ENCODE results near the gene RPL11.

DNA sequence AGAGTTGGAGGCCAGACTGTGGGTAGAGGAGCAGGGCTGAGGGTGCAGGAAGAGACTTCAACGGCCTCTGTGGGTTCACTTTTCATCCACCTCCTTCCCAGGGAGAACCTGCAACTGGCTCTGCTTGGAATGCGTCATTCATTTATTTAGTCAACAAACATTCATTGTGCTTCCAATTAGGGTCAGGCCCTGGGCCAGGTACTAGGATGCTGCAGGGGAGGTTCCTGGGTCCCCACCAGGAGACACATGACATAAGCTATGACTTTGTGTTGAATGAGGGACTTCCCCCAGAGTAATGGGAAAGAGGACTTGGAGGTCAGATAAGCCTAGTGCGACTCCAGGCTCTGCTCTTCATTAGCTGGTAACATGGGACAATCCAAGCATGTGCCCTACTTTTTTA lies 46.3 kb upstream of the RPL11 start:
- TF ChIP-seq, protein P1, sequence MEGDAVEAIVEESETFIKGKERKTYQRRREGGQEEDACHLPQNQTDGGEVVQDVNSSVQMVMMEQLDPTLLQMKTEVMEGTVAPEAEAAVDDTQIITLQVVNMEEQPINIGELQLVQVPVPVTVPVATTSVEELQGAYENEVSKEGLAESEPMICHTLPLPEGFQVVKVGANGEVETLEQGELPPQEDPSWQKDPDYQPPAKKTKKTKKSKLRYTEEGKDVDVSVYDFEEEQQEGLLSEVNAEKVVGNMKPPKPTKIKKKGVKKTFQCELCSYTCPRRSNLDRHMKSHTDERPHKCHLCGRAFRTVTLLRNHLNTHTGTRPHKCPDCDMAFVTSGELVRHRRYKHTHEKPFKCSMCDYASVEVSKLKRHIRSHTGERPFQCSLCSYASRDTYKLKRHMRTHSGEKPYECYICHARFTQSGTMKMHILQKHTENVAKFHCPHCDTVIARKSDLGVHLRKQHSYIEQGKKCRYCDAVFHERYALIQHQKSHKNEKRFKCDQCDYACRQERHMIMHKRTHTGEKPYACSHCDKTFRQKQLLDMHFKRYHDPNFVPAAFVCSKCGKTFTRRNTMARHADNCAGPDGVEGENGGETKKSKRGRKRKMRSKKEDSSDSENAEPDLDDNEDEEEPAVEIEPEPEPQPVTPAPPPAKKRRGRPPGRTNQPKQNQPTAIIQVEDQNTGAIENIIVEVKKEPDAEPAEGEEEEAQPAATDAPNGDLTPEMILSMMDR (IDR thresholded peaks at IDR 0.05), result no peak
- TF ChIP-seq, protein P2, sequence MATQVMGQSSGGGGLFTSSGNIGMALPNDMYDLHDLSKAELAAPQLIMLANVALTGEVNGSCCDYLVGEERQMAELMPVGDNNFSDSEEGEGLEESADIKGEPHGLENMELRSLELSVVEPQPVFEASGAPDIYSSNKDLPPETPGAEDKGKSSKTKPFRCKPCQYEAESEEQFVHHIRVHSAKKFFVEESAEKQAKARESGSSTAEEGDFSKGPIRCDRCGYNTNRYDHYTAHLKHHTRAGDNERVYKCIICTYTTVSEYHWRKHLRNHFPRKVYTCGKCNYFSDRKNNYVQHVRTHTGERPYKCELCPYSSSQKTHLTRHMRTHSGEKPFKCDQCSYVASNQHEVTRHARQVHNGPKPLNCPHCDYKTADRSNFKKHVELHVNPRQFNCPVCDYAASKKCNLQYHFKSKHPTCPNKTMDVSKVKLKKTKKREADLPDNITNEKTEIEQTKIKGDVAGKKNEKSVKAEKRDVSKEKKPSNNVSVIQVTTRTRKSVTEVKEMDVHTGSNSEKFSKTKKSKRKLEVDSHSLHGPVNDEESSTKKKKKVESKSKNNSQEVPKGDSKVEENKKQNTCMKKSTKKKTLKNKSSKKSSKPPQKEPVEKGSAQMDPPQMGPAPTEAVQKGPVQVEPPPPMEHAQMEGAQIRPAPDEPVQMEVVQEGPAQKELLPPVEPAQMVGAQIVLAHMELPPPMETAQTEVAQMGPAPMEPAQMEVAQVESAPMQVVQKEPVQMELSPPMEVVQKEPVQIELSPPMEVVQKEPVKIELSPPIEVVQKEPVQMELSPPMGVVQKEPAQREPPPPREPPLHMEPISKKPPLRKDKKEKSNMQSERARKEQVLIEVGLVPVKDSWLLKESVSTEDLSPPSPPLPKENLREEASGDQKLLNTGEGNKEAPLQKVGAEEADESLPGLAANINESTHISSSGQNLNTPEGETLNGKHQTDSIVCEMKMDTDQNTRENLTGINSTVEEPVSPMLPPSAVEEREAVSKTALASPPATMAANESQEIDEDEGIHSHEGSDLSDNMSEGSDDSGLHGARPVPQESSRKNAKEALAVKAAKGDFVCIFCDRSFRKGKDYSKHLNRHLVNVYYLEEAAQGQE (IDR thresholded peaks at IDR 0.05; ENCODE audit: insufficient read depth in 1 of 2, low read depth in 2 of 2, low read length in 1 of 2), result no peak
- no peak for TF ChIP-seq SIN3A (IDR thresholded peaks at IDR 0.05; ENCODE audit: borderline replicate concordance, insufficient read depth, low read depth, low read length)
